ENCODE data around the gene MBNL3. TPM values are rescaled to one million over a fixed set of nuclear protein-coding genes. Genes with fewer than 3 reads are reported as not detected.
"Not testable (repeated sequence)": the region's sequence is repeated elsewhere in the genome, so short reads cannot be mapped to it uniquely, and the experiment has no call there.

Gene MBNL3
- total RNA-seq, 1 experiment from 2014 or later = 1.0 TPM

DNA sequence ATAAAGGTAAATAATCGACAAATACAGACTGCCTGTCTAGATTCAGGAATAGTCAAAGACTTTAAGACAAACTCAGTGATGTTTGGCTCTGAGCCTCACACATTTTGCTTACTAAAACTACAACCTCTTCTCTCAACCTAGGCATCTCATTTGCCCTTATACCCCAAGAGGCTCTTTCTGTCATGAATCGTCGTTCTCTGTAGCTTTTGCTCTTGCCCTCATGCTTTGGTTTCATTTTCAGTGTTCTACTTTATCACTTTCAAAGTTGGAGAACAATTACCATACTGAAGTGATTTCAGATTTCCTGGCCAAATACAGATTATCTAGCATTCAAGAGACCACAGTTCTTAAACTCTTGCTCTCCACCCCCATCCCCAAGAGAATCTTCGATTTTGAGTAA, 155.5 kb downstream of the MBNL3 start:
- in situ Hi-C loops (cut with HindIII; ENCODE audit: low pct_unique_long_range_greater_than_20kb, low sequenced_read_pairs) = no loop called here
- no peak for DNase-seq (ENCODE audit: low read depth)

DNA sequence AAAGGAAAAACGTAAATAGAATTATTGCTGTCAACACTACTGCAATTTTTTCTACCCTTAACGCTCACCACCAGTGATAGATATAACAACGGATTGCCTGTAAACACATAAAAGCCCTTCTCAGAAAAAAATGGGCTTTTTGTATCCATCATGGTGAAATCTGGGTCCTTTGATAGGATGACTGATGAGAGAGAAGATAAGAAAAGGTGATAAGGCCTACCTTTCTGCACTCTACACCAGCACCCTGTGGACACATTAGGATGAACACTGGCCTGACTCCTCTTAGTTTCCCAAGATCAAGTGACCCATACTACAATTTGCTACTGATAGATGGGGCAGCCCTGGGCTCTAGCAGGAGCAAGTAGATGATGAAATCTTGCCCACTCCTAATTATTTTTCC, 157.3 kb downstream of the MBNL3 start:
- no peak for DNase-seq (ENCODE audit: low read depth)
- in situ Hi-C loops (cut with HindIII; ENCODE audit: low pct_unique_long_range_greater_than_20kb, low sequenced_read_pairs) = no loop called here

DNA sequence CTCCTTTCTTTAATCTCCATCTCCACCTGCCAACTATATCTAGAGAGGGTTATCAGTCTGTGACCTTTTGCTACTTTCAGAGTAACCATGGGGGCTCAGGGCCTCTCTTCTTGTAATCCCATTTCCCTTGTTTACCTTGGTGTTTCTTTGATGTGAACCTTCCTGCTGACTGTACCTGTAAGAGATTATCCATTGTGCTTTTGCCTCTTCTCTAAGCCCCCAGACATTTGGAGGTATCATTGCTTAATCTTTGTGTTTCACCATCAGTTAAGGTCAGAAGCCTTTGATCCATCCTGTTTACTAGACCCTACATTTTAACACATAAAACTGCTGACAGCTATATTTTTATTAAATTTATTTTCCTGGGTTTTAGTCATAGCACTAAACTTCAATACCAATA, 157.8 kb downstream of the MBNL3 start:
- in situ Hi-C loops (cut with HindIII; ENCODE audit: low pct_unique_long_range_greater_than_20kb, low sequenced_read_pairs) = no loop called here
- no peak for DNase-seq (ENCODE audit: low read depth)

DNA sequence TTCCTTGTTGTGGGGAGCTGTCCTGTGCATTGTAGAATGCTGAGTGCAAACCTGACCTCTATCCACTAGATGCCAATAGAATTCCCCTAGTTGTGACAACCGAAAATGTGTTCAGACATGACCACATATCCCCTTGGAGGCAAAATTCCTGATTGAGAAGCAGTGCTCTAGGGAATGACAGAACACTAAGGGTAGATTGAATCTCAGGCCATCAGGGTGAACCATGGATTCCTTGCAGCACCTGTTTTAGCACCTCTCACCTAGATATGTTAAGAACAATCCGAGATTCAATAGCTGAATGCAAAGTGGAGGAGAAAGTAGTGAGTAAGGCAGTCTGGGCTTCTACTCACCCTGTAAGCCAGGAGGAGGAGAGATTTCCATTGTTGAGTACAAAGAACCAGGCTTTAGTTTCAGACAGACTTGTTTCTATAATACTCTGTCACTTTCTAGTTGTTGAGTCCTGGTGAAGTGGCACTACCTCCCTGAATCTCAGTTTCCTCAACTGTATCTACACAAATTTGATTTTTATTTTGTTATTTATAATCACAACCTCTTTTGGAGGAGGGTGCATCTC, 158.6 kb downstream of the MBNL3 start:
- no peak for DNase-seq (ENCODE audit: low read depth)
- in situ Hi-C loops (cut with HindIII; ENCODE audit: low pct_unique_long_range_greater_than_20kb, low sequenced_read_pairs) = no loop called here

DNA sequence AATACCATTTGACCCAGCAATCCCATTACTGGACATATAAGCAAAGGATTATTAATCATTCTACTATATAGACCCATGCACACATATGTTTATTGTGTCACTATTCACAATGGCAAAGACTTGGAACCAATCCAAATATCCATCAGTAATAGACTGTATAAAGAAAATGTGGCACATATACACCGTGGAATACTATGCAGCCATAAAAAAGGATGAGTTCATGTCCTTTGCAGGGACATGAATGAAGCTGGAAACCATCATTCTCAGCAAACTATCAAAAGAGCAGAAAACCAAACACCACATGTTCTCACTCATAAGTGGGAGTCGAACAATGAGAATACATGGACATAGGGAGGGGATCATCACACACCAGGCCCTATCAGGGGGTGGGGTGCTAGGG, 161.9 kb downstream of the MBNL3 start:
- DNase-seq (ENCODE audit: low read depth); in situ Hi-C loops (cut with HindIII; ENCODE audit: low pct_unique_long_range_greater_than_20kb, low sequenced_read_pairs): not testable (repeated sequence)
